Esophagus squamous epithelium (tissue), 5 donors: ENCODE measurements around the gene CFAP90. TPM values are rescaled to one million over a fixed set of nuclear protein-coding genes. Genes with fewer than 3 reads are reported as not detected.

Experiments used
- DNase-seq: peaks from one replicate; lab custom pipeline; 2025; lab: John Stamatoyannopoulos, UW
- H3K27ac ChIP-seq, 4 donors: fragments of 200-600 bp; sonication (generic); one replicate each; pipeline ENCODE4 v1.5.1; 2016 to 2019; ENCODE audit warnings: mild to moderate bottlenecking in 1 of 4
- H3K27me3 ChIP-seq, 4 donors: fragments of 200-600 bp; sonication (generic); 1 replicate in 3 of 4; 2 replicates in 1 of 4; pipeline versions ENCODE4 v1.5.1 to v1.6.0; 2017 to 2021; ENCODE audit warnings: antibody characterized with exemption in 1 of 4
- H3K36me3 ChIP-seq, 3 donors: fragments of 200-600 bp; sonication (generic); one replicate each; pipeline ENCODE4 v1.5.1; 2016 to 2019
- H3K4me1 ChIP-seq, 3 donors: fragments of 200-600 bp; sonication (generic); one replicate each; pipeline ENCODE4 v1.5.1; 2017 to 2019
- H3K4me3 ChIP-seq, 4 donors: fragments of 200-600 bp; sonication (generic); 1 replicate in 3 of 4; 2 replicates in 1 of 4; pipeline ENCODE4 v1.5.1; 2016 to 2019; ENCODE audit warnings: mild to moderate bottlenecking in 2 of 4, moderate library complexity in 1 of 4
- H3K9me3 ChIP-seq, 3 donors: fragments of 200-600 bp; sonication (generic); one replicate each; pipeline ENCODE4 v1.5.1; 2016 to 2019
- CTCF ChIP-seq, 6 experiments: fragments of 450-650 bp in 4 of 6; fragments of 200-600 bp in 2 of 6; sonication (generic) in 2 of 6; IDR thresholded peaks; one replicate each; pipeline ENCODE4 v1.5.1; 2016 to 2019; ENCODE audit warnings: antibody characterized with exemption in 6 of 6, mild to moderate bottlenecking in 4 of 6, moderate library complexity in 4 of 6
- POLR2A ChIP-seq, 4 donors: fragments of 450-650 bp; IDR thresholded peaks; one replicate each; pipeline ENCODE4 v1.6.1; 2017; ENCODE audit warnings: antibody characterized with exemption in 4 of 4, mild to moderate bottlenecking in 4 of 4, moderate library complexity in 3 of 4
- WGBS, 2 donors: methylation state at CpG; one replicate each; pipeline ENCODE4 v1.1.5; 2018; 5-methylcytosine and 5-hydroxymethylcytosine counted together
- intact Hi-C: fragments of 100-400 bp; cut with DNase I; formaldehyde crosslinking; loops from one replicate; pipeline ENCODE4 v1.15.0; 2022
- total RNA-seq, 4 donors: library from RNA; depleted of rRNA; stranded (reverse); fragments of >200 nt; gene quantifications; one replicate each; pipeline ENCODE4 v1.1.0, GENCODE V29; 2016
- donor health status: DM: yes; HTN: yes; CAD: no.

Gene CFAP90
- total RNA-seq, 4 donors from 2014 or later = not detected

GRCh38 chr5:7814816-7815215, 36.1 kb downstream of the CFAP90 start:
- no peak for DNase-seq
- H3K27me3 ChIP-seq = peaks cover 0 to 20% (median 0%) of the 10 kb centered on the region in 4 donors
- H3K9me3 ChIP-seq = no peaks in the 10 kb centered on the region
- H3K4me1 ChIP-seq = peaks cover 0 to 7% (median 0%) of the 10 kb centered on the region in 3 donors
- intact Hi-C loops = no loop called here
- no peak overlapping the region for H3K4me3 ChIP-seq
- 87 to 91% methylated on average over 7 to 10 of the region's 10 CpGs for WGBS, 2 donors
- H3K36me3 ChIP-seq = no peaks in the 10 kb centered on the region
- H3K27ac ChIP-seq = no peak overlapping the region
- TF ChIP-seq CTCF (IDR thresholded peaks at IDR 0.05) = no peak
- TF ChIP-seq POLR2A (IDR thresholded peaks at IDR 0.05) = no peak

- no peak for DNase-seq
- 69 to 77% methylated on average over 3 of the region's 3 CpGs for WGBS, 2 donors
- Histone ChIP-seq H3K27ac (no peak overlapping the region), H3K27me3 (peaks cover 0 to 20% (median 0%) of the 10 kb centered on the region in 4 donors), H3K9me3 (no peaks in the 10 kb centered on the region), H3K4me1 (peaks cover 0 to 7% (median 0%) of the 10 kb centered on the region in 3 donors), H3K36me3 (no peaks in the 10 kb centered on the region), H3K4me3 (no peak overlapping the region)
- TF ChIP-seq CTCF (IDR thresholded peaks at IDR 0.05) (no peak), POLR2A (IDR thresholded peaks at IDR 0.05) (no peak)
- intact Hi-C loops = no loop called here
These were observed 37.4 kb downstream of the CFAP90 start for GRCh38 chr5:7813576-7813975.

GRCh38 chr5:7813007-7813406, 37.9 kb downstream of the CFAP90 start:
- TF ChIP-seq CTCF (IDR thresholded peaks at IDR 0.05) = no peak
- no peak for TF ChIP-seq POLR2A (IDR thresholded peaks at IDR 0.05)
- no peaks in the 10 kb centered on the region for H3K9me3 ChIP-seq
- peaks cover 0 to 7% (median 0%) of the 10 kb centered on the region in 3 donors for H3K4me1 ChIP-seq
- peaks cover 0 to 20% (median 0%) of the 10 kb centered on the region in 4 donors for H3K27me3 ChIP-seq
- no peak for DNase-seq
- H3K36me3 ChIP-seq = no peaks in the 10 kb centered on the region
- no peak overlapping the region for H3K4me3 ChIP-seq
- 54 to 58% methylated on average over 2 of the region's 2 CpGs for WGBS, 2 donors
- no peak overlapping the region for H3K27ac ChIP-seq
- intact Hi-C loops = no loop called here

- no peak overlapping the region for H3K27ac ChIP-seq
- no peak for TF ChIP-seq POLR2A (IDR thresholded peaks at IDR 0.05)
- no peak for TF ChIP-seq CTCF (IDR thresholded peaks at IDR 0.05)
- peaks cover 0 to 7% (median 0%) of the 10 kb centered on the region in 3 donors for H3K4me1 ChIP-seq
- no peak overlapping the region for H3K4me3 ChIP-seq
- H3K36me3 ChIP-seq = no peaks in the 10 kb centered on the region
- peaks cover 0 to 17% (median 0%) of the 10 kb centered on the region in 4 donors for H3K27me3 ChIP-seq
- intact Hi-C loops = no loop called here
- no peaks in the 10 kb centered on the region for H3K9me3 ChIP-seq
- WGBS, 2 donors = 55 to 61% methylated on average over 5 of the region's 5 CpGs
- DNase-seq = no peak
These were observed 39.2 kb downstream of the CFAP90 start for GRCh38 chr5:7811715-7812114.

- DNase-seq = no peak
- TF ChIP-seq CTCF (IDR thresholded peaks at IDR 0.05) (no peak), POLR2A (IDR thresholded peaks at IDR 0.05) (no peak)
- Histone ChIP-seq H3K27ac (no peak overlapping the region), H3K36me3 (no peaks in the 10 kb centered on the region), H3K9me3 (no peaks in the 10 kb centered on the region), H3K4me1 (no peaks in the 10 kb centered on the region), H3K4me3 (no peak overlapping the region), H3K27me3 (no peaks in the 10 kb centered on the region)
- 80 to 87% methylated on average over 4 of the region's 4 CpGs for WGBS, 2 donors
- intact Hi-C loops = no loop called here
These were observed 41.9 kb downstream of the CFAP90 start for GRCh38 chr5:7808998-7809397.
